Measurements from ENCODE around the gene EIF2A.

DNA sequence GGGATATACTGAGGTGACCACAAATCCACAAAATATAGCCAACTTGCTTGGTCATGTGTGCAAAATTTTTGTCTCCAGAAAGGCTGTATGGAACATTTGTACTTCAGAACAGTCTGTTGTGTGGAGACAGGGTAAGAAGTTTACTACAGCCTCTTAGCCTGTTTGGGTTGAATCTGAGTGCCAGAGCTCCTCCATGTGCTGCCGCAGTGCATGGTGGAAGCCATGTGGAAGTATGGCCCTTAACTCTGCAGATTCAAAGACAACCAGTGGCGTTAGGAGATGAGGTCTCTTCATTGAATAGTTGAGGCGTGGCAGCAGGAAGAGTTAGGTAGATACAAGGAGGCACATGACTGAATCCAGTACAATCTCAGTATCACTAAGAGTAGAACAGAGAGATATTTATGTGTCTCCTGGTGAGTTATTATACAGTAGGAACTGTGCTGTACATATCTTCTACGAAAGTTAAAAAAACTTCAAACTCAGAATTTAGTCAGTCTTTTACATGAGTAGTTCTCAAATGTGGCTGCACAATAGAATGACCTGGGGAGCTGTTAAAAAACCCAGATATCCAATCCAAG lies 9.4 kb downstream of the EIF2A start:
- TF ChIP-seq CTCF (IDR thresholded peaks at IDR 0.05; ENCODE audit: poor library complexity), result no peak
- no peak for TF ChIP-seq EZH2 (IDR thresholded peaks at IDR 0.05; ENCODE audit: borderline replicate concordance)

Measured in hepatocyte (in vitro differentiated cells).